ENCODE data around the gene SLC17A9.

SLC17A9 gene

GRCh38 chr20:62986257-62986800 is 33.8 kb downstream of the SLC17A9 start:
- no peak for DNase-seq

- no peak for DNase-seq
Measured at GRCh38 chr20:62987114-62987513, 34.6 kb downstream of the SLC17A9 start.

GRCh38 chr20:62989201-62989601 is 36.7 kb downstream of the SLC17A9 start:
- no peak for DNase-seq

- DNase-seq, result no peak
Measured at GRCh38 chr20:62990306-62990825, 37.9 kb downstream of the SLC17A9 start.

GRCh38 chr20:62991196-62991807 is 38.8 kb downstream of the SLC17A9 start:
- no peak for DNase-seq

- DNase-seq, result no peak
Measured at GRCh38 chr20:62991863-62992262, 39.4 kb downstream of the SLC17A9 start.

- no peak for DNase-seq
Measured at GRCh38 chr20:62993856-62994494, 41.5 kb downstream of the SLC17A9 start.

- no peak for DNase-seq
Measured at GRCh38 chr20:62994869-62995281, 42.4 kb downstream of the SLC17A9 start.

- DNase-seq, result no peak
Measured at GRCh38 chr20:62995481-62995880, 43.0 kb downstream of the SLC17A9 start.

- DNase-seq, result no peak
Measured at GRCh38 chr20:62995898-62996595, 43.5 kb downstream of the SLC17A9 start.

- DNase-seq, result no peak
Measured at GRCh38 chr20:62996596-62996982, 44.1 kb downstream of the SLC17A9 start.

- no peak for DNase-seq
Measured at GRCh38 chr20:62997417-62998035, 45.0 kb downstream of the SLC17A9 start.

- no peak for DNase-seq
Measured at GRCh38 chr20:62998449-62998848, 45.9 kb downstream of the SLC17A9 start.

GRCh38 chr20:62999580-62999979 is 47.1 kb downstream of the SLC17A9 start:
- DNase-seq, result no peak

- DNase-seq, result no peak
Measured at GRCh38 chr20:63000036-63000435, 47.5 kb downstream of the SLC17A9 start.

GRCh38 chr20:63000958-63001357 is 48.4 kb downstream of the SLC17A9 start:
- DNase-seq, result no peak

GRCh38 chr20:63002511-63002910 is 50.0 kb downstream of the SLC17A9 start:
- no peak for DNase-seq

- DNase-seq, result no peak
Measured at GRCh38 chr20:63003546-63003945, 51.0 kb downstream of the SLC17A9 start.

- DNase-seq, result no peak
Measured at GRCh38 chr20:63004607-63005364, 52.3 kb downstream of the SLC17A9 start.

- no peak for DNase-seq
Measured at GRCh38 chr20:63005365-63005861, 52.9 kb downstream of the SLC17A9 start.

GRCh38 chr20:63005862-63006539 is 53.5 kb downstream of the SLC17A9 start:
- no peak for DNase-seq
